ENCODE data around the gene BAD.

DNA sequence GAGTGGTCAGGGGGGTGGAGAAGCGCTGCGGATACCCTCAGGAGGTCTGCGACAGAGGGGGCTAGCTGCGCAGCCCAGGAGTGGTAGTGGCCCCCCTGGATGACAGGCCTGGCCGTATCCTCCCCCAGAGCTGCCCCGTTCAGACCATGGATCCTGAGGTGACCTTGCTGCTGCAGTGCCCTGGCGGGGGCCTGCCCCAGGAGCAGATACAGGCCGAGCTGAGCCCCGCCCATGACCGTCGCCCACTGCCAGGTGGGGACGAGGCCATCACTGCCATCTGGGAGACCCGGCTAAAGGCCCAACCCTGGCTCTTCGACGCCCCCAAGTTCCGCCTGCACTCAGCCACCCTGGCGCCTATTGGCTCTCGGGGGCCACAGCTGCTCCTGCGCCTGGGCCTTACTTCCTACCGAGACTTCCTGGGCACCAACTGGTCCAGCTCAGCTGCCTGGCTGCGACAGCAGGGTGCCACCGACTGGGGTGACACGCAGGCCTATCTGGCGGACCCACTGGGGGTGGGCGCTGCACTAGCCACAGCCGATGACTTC lies 57.9 kb downstream of the BAD start:
- no peak for TF ChIP-seq MAX (IDR thresholded peaks at IDR 0.05)
- TF ChIP-seq CHD2 (IDR thresholded peaks at IDR 0.05; ENCODE audit: low read length, partially characterized antibody) = no peak

Measured in A549 (cell line).